ENCODE data around the gene MFSD12. TPM values are rescaled to one million over a fixed set of nuclear protein-coding genes. Genes with fewer than 3 reads are reported as not detected.

MFSD12 gene
- total and polyA plus RNA-seq, 2 experiments from 2014 or later = 23.0 to 67.9 TPM

- Histone ChIP-seq H3K4me2 (ENCODE audit: unreplicated experiment) (no peak overlapping the region), H3F3A (ENCODE audit: insufficient read depth) (peaks cover 3% of the 10 kb centered on the region; the same call in 1 of the 2 replicates), H3K36me3 (ENCODE audit: low read depth) (no peaks in the 10 kb centered on the region; the same call in 1 of the 2 replicates), H3K9ac (no peak overlapping the region), H4K20me1 (ENCODE audit: insufficient read depth) (no peaks in the 10 kb centered on the region), H3K4me3 (no peak overlapping the region), H3K79me2 (ENCODE audit: insufficient read depth) (no peaks in the 10 kb centered on the region), H2AFZ (no peak overlapping the region), H3K9me2 (ENCODE audit: insufficient read depth) (no peaks in the 10 kb centered on the region), H3K27ac (no peak overlapping the region), H3K9me3 (ENCODE audit: low read depth) (no peaks in the 10 kb centered on the region), H3K4me1 (ENCODE audit: insufficient read depth) (no peaks in the 10 kb centered on the region), H3K27me3 (replicated peaks; ENCODE audit: insufficient read depth) (no peaks in the 10 kb centered on the region)
- TF ChIP-seq EZH2phosphoT487 (IDR thresholded peaks at IDR 0.05; ENCODE audit: insufficient read depth, low read depth) (no peak), EZH2 (IDR thresholded peaks at IDR 0.05; ENCODE audit: insufficient read depth, poor library complexity, severe bottlenecking) (no peak)
- WGBS, 2 experiments (ENCODE audit: low coverage in 1 of 2, low lambda C conversion rate in 2 of 2, missing lambda C conversion rate in 2 of 2) = 87 to 92% methylated on average over 8 to 13 of the region's 13 CpGs
- no peak for DNase-seq
- in situ Hi-C loops (cut with MboI) = loop anchor here (10.0 kb wide), 1 partner anchor 168 kb away; the partner anchor contains the start of genes PIP5K1C and TJP3
Measured at GRCh38 chr19:3537101-3537437, 20.3 kb downstream of the MFSD12 start.

GRCh38 chr19:3536429-3537100, 20.8 kb downstream of the MFSD12 start:
- in situ Hi-C loops (cut with MboI) = loop anchor here (10.0 kb wide), 1 partner anchor 168 kb away; the partner anchor contains the start of genes PIP5K1C and TJP3
- no peak for DNase-seq

GRCh38 chr19:3535981-3536380, 21.4 kb downstream of the MFSD12 start:
- no peaks in the 10 kb centered on the region; the same call in 1 of the 2 replicates for H3K36me3 ChIP-seq (ENCODE audit: low read depth)
- WGBS, 2 experiments (ENCODE audit: low coverage in 1 of 2, low lambda C conversion rate in 2 of 2, missing lambda C conversion rate in 2 of 2) = 64 to 83% methylated on average over 7 to 10 of the region's 10 CpGs
- H3K9me3 ChIP-seq (ENCODE audit: low read depth) = no peaks in the 10 kb centered on the region
- H3K9ac ChIP-seq = no peak overlapping the region
- no peaks in the 10 kb centered on the region for H3F3A ChIP-seq (ENCODE audit: insufficient read depth)
- no peaks in the 10 kb centered on the region for H3K79me2 ChIP-seq (ENCODE audit: insufficient read depth)
- no peaks in the 10 kb centered on the region for H3K4me1 ChIP-seq (ENCODE audit: insufficient read depth)
- H3K4me2 ChIP-seq (ENCODE audit: unreplicated experiment) = no peak overlapping the region
- no peak overlapping the region for H3K4me3 ChIP-seq
- no peak overlapping the region for H2AFZ ChIP-seq
- no peaks in the 10 kb centered on the region for H4K20me1 ChIP-seq (ENCODE audit: insufficient read depth)
- no peak overlapping the region for H3K27ac ChIP-seq
- no peak for TF ChIP-seq EZH2 (IDR thresholded peaks at IDR 0.05; ENCODE audit: insufficient read depth, poor library complexity, severe bottlenecking)
- no peak for TF ChIP-seq EZH2phosphoT487 (IDR thresholded peaks at IDR 0.05; ENCODE audit: insufficient read depth, low read depth)
- DNase-seq = no peak
- in situ Hi-C loops (cut with MboI) = loop anchor here (10.0 kb wide), 1 partner anchor 169 kb away; the partner anchor contains the start of genes PIP5K1C and TJP3
- no peaks in the 10 kb centered on the region for H3K27me3 ChIP-seq (replicated peaks; ENCODE audit: insufficient read depth)
- no peaks in the 10 kb centered on the region for H3K9me2 ChIP-seq (ENCODE audit: insufficient read depth)

More at GRCh38 chr19:3536429-3537100, 20.8 kb downstream of the MFSD12 start:
- H3K9me3 ChIP-seq (ENCODE audit: low read depth) = no peaks in the 10 kb centered on the region
- H3K9me2 ChIP-seq (ENCODE audit: insufficient read depth) = no peaks in the 10 kb centered on the region
- H3K27me3 ChIP-seq (replicated peaks; ENCODE audit: insufficient read depth) = no peaks in the 10 kb centered on the region
- H3K4me2 ChIP-seq (ENCODE audit: unreplicated experiment) = no peak overlapping the region
- no peak overlapping the region for H3K27ac ChIP-seq
- TF ChIP-seq EZH2phosphoT487 (IDR thresholded peaks at IDR 0.05; ENCODE audit: insufficient read depth, low read depth) = no peak
- TF ChIP-seq EZH2 (IDR thresholded peaks at IDR 0.05; ENCODE audit: insufficient read depth, poor library complexity, severe bottlenecking) = no peak
- no peaks in the 10 kb centered on the region for H4K20me1 ChIP-seq (ENCODE audit: insufficient read depth)
- no peaks in the 10 kb centered on the region for H3K79me2 ChIP-seq (ENCODE audit: insufficient read depth)
- no peaks in the 10 kb centered on the region; the same call in 1 of the 2 replicates for H3K36me3 ChIP-seq (ENCODE audit: low read depth)
- no peak overlapping the region for H3K9ac ChIP-seq
- H2AFZ ChIP-seq = no peak overlapping the region
- 69 to 78% methylated on average over 25 to 26 of the region's 27 CpGs for WGBS, 2 experiments (ENCODE audit: low coverage in 1 of 2, low lambda C conversion rate in 2 of 2, missing lambda C conversion rate in 2 of 2)
- H3K4me1 ChIP-seq (ENCODE audit: insufficient read depth) = no peaks in the 10 kb centered on the region
- no peak overlapping the region for H3K4me3 ChIP-seq
- H3F3A ChIP-seq (ENCODE audit: insufficient read depth) = no peaks in the 10 kb centered on the region

GRCh38 chr19:3535563-3535965, 21.8 kb downstream of the MFSD12 start:
- Histone ChIP-seq H3K27ac (no peak overlapping the region), H3K27me3 (replicated peaks; ENCODE audit: insufficient read depth) (no peaks in the 10 kb centered on the region), H2AFZ (no peak overlapping the region), H3K9me2 (ENCODE audit: insufficient read depth) (no peaks in the 10 kb centered on the region), H3K9ac (no peak overlapping the region), H3K4me2 (ENCODE audit: unreplicated experiment) (no peak overlapping the region), H4K20me1 (ENCODE audit: insufficient read depth) (no peaks in the 10 kb centered on the region), H3K4me3 (no peak overlapping the region), H3K9me3 (ENCODE audit: low read depth) (no peaks in the 10 kb centered on the region), H3K36me3 (ENCODE audit: low read depth) (no peaks in the 10 kb centered on the region; the same call in 1 of the 2 replicates), H3K79me2 (ENCODE audit: insufficient read depth) (no peaks in the 10 kb centered on the region), H3F3A (ENCODE audit: insufficient read depth) (no peaks in the 10 kb centered on the region), H3K4me1 (ENCODE audit: insufficient read depth) (no peaks in the 10 kb centered on the region)
- in situ Hi-C loops (cut with MboI) = loop anchor here (10.0 kb wide), 1 partner anchor 169 kb away; the partner anchor contains the start of genes PIP5K1C and TJP3
- 90 to 98% methylated on average over 13 to 14 of the region's 14 CpGs for WGBS, 2 experiments (ENCODE audit: low coverage in 1 of 2, low lambda C conversion rate in 2 of 2, missing lambda C conversion rate in 2 of 2)
- no peak for DNase-seq
- TF ChIP-seq EZH2 (IDR thresholded peaks at IDR 0.05; ENCODE audit: insufficient read depth, poor library complexity, severe bottlenecking) (no peak), EZH2phosphoT487 (IDR thresholded peaks at IDR 0.05; ENCODE audit: insufficient read depth, low read depth) (no peak)
